Measurements from ENCODE around the gene POLR3C. TPM values are rescaled to one million over a fixed set of nuclear protein-coding genes. Genes with fewer than 3 reads are reported as not detected.

The POLR3C gene
- total RNA-seq, 1 experiment from 2014 or later, result 24.9 TPM

DNA sequence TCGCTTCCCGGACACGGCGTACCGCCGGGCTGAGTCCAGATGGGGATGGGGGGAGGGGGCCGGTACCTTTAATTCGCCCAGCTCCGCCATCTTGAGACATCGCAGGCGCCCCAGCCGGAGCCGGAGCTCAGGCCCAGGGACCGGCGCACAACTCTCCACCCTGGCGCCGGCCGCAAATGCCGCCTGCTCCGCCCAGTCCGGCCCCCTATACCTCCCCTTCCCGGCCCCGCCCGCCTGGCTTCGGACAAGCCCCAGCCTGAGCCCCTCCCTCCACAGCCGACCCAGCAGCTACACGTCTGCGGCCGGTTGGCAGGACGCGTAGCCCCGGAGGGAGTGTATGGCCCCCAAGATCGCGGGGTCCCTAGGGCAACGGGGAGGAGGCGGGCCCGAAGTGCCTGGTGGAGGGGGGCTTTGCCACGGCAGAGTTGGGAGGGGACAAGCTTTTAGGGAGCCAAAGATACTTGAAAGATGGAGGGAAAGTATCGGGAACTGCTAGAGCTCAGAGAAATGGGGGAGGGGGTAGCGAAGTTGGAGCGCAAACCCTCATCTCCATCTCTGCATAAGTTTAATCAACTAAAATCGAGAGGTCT lies 35.0 kb downstream of the POLR3C start, which contains the start of gene PIAS3 (continued):
- TF ChIP-seq, protein P1, sequence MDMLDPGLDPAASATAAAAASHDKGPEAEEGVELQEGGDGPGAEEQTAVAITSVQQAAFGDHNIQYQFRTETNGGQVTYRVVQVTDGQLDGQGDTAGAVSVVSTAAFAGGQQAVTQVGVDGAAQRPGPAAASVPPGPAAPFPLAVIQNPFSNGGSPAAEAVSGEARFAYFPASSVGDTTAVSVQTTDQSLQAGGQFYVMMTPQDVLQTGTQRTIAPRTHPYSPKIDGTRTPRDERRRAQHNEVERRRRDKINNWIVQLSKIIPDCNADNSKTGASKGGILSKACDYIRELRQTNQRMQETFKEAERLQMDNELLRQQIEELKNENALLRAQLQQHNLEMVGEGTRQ (CRISPR knock-in tag; IDR thresholded peaks at IDR 0.05), result no peak
- TF ChIP-seq ZNF416 (CRISPR knock-in tag; IDR thresholded peaks at IDR 0.05), result no peak
- no peak for TF ChIP-seq TCF7 (CRISPR knock-in tag; IDR thresholded peaks at IDR 0.05; ENCODE audit: low read depth)
- TF ChIP-seq, protein P2, sequence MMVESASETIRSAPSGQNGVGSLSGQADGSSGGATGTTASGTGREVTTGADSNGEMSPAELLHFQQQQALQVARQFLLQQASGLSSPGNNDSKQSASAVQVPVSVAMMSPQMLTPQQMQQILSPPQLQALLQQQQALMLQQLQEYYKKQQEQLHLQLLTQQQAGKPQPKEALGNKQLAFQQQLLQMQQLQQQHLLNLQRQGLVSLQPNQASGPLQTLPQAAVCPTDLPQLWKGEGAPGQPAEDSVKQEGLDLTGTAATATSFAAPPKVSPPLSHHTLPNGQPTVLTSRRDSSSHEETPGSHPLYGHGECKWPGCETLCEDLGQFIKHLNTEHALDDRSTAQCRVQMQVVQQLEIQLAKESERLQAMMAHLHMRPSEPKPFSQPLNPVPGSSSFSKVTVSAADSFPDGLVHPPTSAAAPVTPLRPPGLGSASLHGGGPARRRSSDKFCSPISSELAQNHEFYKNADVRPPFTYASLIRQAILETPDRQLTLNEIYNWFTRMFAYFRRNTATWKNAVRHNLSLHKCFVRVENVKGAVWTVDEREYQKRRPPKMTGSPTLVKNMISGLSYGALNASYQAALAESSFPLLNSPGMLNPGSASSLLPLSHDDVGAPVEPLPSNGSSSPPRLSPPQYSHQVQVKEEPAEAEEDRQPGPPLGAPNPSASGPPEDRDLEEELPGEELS (CRISPR knock-in tag; IDR thresholded peaks at IDR 0.05), result 0 out of 2 replicates have a peak, but pooled peaks have one; percentile 33
- TF ChIP-seq SOX15 (CRISPR knock-in tag; IDR thresholded peaks at IDR 0.05), result no peak
- no peak for TF ChIP-seq PRRX2 (CRISPR knock-in tag; IDR thresholded peaks at IDR 0.05)
- TF ChIP-seq, protein P3, sequence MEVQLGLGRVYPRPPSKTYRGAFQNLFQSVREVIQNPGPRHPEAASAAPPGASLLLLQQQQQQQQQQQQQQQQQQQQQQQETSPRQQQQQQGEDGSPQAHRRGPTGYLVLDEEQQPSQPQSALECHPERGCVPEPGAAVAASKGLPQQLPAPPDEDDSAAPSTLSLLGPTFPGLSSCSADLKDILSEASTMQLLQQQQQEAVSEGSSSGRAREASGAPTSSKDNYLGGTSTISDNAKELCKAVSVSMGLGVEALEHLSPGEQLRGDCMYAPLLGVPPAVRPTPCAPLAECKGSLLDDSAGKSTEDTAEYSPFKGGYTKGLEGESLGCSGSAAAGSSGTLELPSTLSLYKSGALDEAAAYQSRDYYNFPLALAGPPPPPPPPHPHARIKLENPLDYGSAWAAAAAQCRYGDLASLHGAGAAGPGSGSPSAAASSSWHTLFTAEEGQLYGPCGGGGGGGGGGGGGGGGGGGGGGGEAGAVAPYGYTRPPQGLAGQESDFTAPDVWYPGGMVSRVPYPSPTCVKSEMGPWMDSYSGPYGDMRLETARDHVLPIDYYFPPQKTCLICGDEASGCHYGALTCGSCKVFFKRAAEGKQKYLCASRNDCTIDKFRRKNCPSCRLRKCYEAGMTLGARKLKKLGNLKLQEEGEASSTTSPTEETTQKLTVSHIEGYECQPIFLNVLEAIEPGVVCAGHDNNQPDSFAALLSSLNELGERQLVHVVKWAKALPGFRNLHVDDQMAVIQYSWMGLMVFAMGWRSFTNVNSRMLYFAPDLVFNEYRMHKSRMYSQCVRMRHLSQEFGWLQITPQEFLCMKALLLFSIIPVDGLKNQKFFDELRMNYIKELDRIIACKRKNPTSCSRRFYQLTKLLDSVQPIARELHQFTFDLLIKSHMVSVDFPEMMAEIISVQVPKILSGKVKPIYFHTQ (CRISPR knock-in tag; IDR thresholded peaks at IDR 0.05), result no peak
- no peak for TF ChIP-seq CBFB (CRISPR knock-in tag; IDR thresholded peaks at IDR 0.05; ENCODE audit: low read depth)
- peak; percentile 5; the same call in 1 of the 2 replicates for TF ChIP-seq TEAD1 (CRISPR knock-in tag; IDR thresholded peaks at IDR 0.05)
- no peak for TF ChIP-seq PREB (CRISPR knock-in tag; IDR thresholded peaks at IDR 0.05; ENCODE audit: borderline replicate concordance)
- TF ChIP-seq FOXJ3 (CRISPR knock-in tag; IDR thresholded peaks at IDR 0.05; ENCODE audit: borderline replicate concordance), result no peak
- TF ChIP-seq, protein P4, sequence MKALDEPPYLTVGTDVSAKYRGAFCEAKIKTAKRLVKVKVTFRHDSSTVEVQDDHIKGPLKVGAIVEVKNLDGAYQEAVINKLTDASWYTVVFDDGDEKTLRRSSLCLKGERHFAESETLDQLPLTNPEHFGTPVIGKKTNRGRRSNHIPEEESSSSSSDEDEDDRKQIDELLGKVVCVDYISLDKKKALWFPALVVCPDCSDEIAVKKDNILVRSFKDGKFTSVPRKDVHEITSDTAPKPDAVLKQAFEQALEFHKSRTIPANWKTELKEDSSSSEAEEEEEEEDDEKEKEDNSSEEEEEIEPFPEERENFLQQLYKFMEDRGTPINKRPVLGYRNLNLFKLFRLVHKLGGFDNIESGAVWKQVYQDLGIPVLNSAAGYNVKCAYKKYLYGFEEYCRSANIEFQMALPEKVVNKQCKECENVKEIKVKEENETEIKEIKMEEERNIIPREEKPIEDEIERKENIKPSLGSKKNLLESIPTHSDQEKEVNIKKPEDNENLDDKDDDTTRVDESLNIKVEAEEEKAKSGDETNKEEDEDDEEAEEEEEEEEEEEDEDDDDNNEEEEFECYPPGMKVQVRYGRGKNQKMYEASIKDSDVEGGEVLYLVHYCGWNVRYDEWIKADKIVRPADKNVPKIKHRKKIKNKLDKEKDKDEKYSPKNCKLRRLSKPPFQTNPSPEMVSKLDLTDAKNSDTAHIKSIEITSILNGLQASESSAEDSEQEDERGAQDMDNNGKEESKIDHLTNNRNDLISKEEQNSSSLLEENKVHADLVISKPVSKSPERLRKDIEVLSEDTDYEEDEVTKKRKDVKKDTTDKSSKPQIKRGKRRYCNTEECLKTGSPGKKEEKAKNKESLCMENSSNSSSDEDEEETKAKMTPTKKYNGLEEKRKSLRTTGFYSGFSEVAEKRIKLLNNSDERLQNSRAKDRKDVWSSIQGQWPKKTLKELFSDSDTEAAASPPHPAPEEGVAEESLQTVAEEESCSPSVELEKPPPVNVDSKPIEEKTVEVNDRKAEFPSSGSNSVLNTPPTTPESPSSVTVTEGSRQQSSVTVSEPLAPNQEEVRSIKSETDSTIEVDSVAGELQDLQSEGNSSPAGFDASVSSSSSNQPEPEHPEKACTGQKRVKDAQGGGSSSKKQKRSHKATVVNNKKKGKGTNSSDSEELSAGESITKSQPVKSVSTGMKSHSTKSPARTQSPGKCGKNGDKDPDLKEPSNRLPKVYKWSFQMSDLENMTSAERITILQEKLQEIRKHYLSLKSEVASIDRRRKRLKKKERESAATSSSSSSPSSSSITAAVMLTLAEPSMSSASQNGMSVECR (CRISPR knock-in tag; IDR thresholded peaks at IDR 0.05; ENCODE audit: borderline replicate concordance), result peak; percentile 22; the same call in 1 of the 2 replicates
- TF ChIP-seq JAZF1 (CRISPR knock-in tag; IDR thresholded peaks at IDR 0.05), result no peak
- TF ChIP-seq HMGXB4 (CRISPR knock-in tag; IDR thresholded peaks at IDR 0.05), result peak; percentile 45; the same call in 1 of the 2 replicates
- TF ChIP-seq RELA (CRISPR knock-in tag; IDR thresholded peaks at IDR 0.05; ENCODE audit: borderline replicate concordance), result no peak
- no peak for TF ChIP-seq ZNF317 (CRISPR knock-in tag; IDR thresholded peaks at IDR 0.05; ENCODE audit: borderline replicate concordance, low read depth)
- TF ChIP-seq, protein P5, sequence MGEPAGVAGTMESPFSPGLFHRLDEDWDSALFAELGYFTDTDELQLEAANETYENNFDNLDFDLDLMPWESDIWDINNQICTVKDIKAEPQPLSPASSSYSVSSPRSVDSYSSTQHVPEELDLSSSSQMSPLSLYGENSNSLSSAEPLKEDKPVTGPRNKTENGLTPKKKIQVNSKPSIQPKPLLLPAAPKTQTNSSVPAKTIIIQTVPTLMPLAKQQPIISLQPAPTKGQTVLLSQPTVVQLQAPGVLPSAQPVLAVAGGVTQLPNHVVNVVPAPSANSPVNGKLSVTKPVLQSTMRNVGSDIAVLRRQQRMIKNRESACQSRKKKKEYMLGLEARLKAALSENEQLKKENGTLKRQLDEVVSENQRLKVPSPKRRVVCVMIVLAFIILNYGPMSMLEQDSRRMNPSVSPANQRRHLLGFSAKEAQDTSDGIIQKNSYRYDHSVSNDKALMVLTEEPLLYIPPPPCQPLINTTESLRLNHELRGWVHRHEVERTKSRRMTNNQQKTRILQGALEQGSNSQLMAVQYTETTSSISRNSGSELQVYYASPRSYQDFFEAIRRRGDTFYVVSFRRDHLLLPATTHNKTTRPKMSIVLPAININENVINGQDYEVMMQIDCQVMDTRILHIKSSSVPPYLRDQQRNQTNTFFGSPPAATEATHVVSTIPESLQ (CRISPR knock-in tag; IDR thresholded peaks at IDR 0.05), result no peak
- TF ChIP-seq TP53 (CRISPR knock-in tag; IDR thresholded peaks at IDR 0.05), result 0 out of 2 replicates have a peak, but pooled peaks have one; percentile 13
- no peak for TF ChIP-seq ZNF423 (CRISPR knock-in tag; IDR thresholded peaks at IDR 0.05)
